ENCODE data around the gene VWA3A.

DNA sequence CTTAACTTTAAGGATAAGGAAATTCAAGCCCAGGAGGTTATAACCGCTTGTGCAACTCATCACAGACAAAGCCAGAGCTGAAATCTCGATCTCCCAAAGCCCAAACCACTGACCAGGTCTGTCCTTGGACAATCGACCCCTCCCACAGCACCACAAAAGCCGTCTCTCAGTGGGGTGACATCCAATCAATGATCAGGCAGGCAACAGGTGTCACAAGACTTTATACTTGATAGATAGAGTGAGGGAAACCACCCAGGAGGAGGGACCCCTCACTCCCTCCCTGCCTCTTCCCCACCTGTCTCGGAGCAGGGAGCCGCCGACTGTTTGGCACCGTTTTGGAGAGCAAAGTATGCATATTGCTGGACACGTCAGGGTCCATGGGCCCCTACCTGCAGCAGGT, 55.5 kb downstream of the VWA3A start:
- TF ChIP-seq, protein P1, sequence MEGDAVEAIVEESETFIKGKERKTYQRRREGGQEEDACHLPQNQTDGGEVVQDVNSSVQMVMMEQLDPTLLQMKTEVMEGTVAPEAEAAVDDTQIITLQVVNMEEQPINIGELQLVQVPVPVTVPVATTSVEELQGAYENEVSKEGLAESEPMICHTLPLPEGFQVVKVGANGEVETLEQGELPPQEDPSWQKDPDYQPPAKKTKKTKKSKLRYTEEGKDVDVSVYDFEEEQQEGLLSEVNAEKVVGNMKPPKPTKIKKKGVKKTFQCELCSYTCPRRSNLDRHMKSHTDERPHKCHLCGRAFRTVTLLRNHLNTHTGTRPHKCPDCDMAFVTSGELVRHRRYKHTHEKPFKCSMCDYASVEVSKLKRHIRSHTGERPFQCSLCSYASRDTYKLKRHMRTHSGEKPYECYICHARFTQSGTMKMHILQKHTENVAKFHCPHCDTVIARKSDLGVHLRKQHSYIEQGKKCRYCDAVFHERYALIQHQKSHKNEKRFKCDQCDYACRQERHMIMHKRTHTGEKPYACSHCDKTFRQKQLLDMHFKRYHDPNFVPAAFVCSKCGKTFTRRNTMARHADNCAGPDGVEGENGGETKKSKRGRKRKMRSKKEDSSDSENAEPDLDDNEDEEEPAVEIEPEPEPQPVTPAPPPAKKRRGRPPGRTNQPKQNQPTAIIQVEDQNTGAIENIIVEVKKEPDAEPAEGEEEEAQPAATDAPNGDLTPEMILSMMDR (conservative IDR thresholded peaks at IDR 0.05; ENCODE audit: low read depth, low read length): no peak
- no peak for TF ChIP-seq EZH2 (IDR thresholded peaks at IDR 0.05; ENCODE audit: low read length, unreplicated experiment)
